Adipocyte (in vitro differentiated cells): Measurements from ENCODE around the gene CNTF.

ENCODE experiments used
- DNase-seq: peaks from one replicate; pipeline ENCODE4 v3.0.0-alpha.2; 2015; ENCODE audit warnings: low read depth
- H3K27me3 ChIP-seq: replicated peaks from 2 replicates; pipeline ENCODE4 v1.7.0; 2013; ENCODE audit warnings: mild to moderate bottlenecking, low read length, moderate library complexity; ENCODE audit not compliant: control insufficient read depth, insufficient read depth
- H3K36me3 ChIP-seq: 2 replicates; pipeline ENCODE4 v1.7.0; 2013; ENCODE audit warnings: low read length, mild to moderate bottlenecking, moderate library complexity; ENCODE audit not compliant: control insufficient read depth, insufficient read depth, severe bottlenecking
- H3K4me1 ChIP-seq: 2 replicates; pipeline ENCODE4 v1.7.0; 2013; ENCODE audit warnings: mild to moderate bottlenecking, low read length, moderate library complexity; ENCODE audit not compliant: control insufficient read depth, insufficient read depth
- H3K4me3 ChIP-seq: 2 replicates; pipeline ENCODE4 v1.7.0; 2013; ENCODE audit warnings: mild to moderate bottlenecking, low read length, moderate library complexity
- H3K9ac ChIP-seq: 2 replicates; pipeline ENCODE4 v1.7.0; 2013; ENCODE audit warnings: mild to moderate bottlenecking, low read length, moderate library complexity
- H3K9me3 ChIP-seq: 2 replicates; pipeline ENCODE4 v1.7.0; 2013; ENCODE audit warnings: mild to moderate bottlenecking, low read length, moderate library complexity; ENCODE audit not compliant: control insufficient read depth

The CNTF gene

GRCh38 chr11:58631378-58631777 is 8.9 kb downstream of the CNTF start:
- no peak for DNase-seq
- H3K36me3 ChIP-seq: no peaks in the 10 kb centered on the region
- H3K4me3 ChIP-seq: no peak overlapping the region
- peaks cover 29% of the 10 kb centered on the region for H3K4me1 ChIP-seq
- no peak overlapping the region for H3K9ac ChIP-seq
- H3K27me3 ChIP-seq: no peaks in the 10 kb centered on the region
- H3K9me3 ChIP-seq: no peaks in the 10 kb centered on the region

GRCh38 chr11:58632510-58632909 is 10.0 kb downstream of the CNTF start:
- DNase-seq: no peak
- Histone ChIP-seq H3K4me1 (peaks cover 20% of the 10 kb centered on the region), H3K27me3 (no peaks in the 10 kb centered on the region), H3K9ac (no peak overlapping the region), H3K4me3 (no peak overlapping the region), H3K9me3 (no peaks in the 10 kb centered on the region), H3K36me3 (no peaks in the 10 kb centered on the region)

GRCh38 chr11:58636587-58636986 is 14.1 kb downstream of the CNTF start:
- H3K9ac ChIP-seq: no peak overlapping the region
- H3K4me1 ChIP-seq: no peaks in the 10 kb centered on the region
- H3K36me3 ChIP-seq: no peaks in the 10 kb centered on the region
- no peak overlapping the region for H3K4me3 ChIP-seq
- no peaks in the 10 kb centered on the region for H3K27me3 ChIP-seq
- DNase-seq: no peak
- no peaks in the 10 kb centered on the region for H3K9me3 ChIP-seq

- Histone ChIP-seq H3K4me1 (no peaks in the 10 kb centered on the region), H3K27me3 (no peaks in the 10 kb centered on the region), H3K4me3 (no peak overlapping the region), H3K36me3 (no peaks in the 10 kb centered on the region), H3K9me3 (no peaks in the 10 kb centered on the region), H3K9ac (no peak overlapping the region)
- DNase-seq: no peak
These were observed 14.9 kb downstream of the CNTF start for GRCh38 chr11:58637371-58637770.

GRCh38 chr11:58639103-58639502 is 16.6 kb downstream of the CNTF start:
- Histone ChIP-seq H3K4me1 (no peaks in the 10 kb centered on the region), H3K4me3 (no peak overlapping the region), H3K9me3 (no peaks in the 10 kb centered on the region), H3K9ac (no peak overlapping the region), H3K27me3 (no peaks in the 10 kb centered on the region), H3K36me3 (no peaks in the 10 kb centered on the region)
- DNase-seq: no peak

- Histone ChIP-seq H3K4me3 (no peak overlapping the region), H3K4me1 (no peaks in the 10 kb centered on the region), H3K9me3 (no peaks in the 10 kb centered on the region), H3K9ac (no peak overlapping the region), H3K27me3 (no peaks in the 10 kb centered on the region), H3K36me3 (no peaks in the 10 kb centered on the region)
- no peak for DNase-seq
These were observed 17.2 kb downstream of the CNTF start for GRCh38 chr11:58639669-58640068.

GRCh38 chr11:58640386-58641023 is 18.0 kb downstream of the CNTF start:
- no peaks in the 10 kb centered on the region for H3K4me1 ChIP-seq
- no peaks in the 10 kb centered on the region for H3K27me3 ChIP-seq
- no peak for DNase-seq
- no peaks in the 10 kb centered on the region for H3K36me3 ChIP-seq
- H3K9ac ChIP-seq: no peak overlapping the region
- H3K9me3 ChIP-seq: no peaks in the 10 kb centered on the region
- no peak overlapping the region for H3K4me3 ChIP-seq

GRCh38 chr11:58641341-58641740 is 18.9 kb downstream of the CNTF start:
- Histone ChIP-seq H3K4me3 (no peak overlapping the region), H3K36me3 (no peaks in the 10 kb centered on the region), H3K9ac (no peak overlapping the region), H3K4me1 (no peaks in the 10 kb centered on the region), H3K9me3 (peaks cover 4% of the 10 kb centered on the region), H3K27me3 (no peaks in the 10 kb centered on the region)
- DNase-seq: no peak

- Histone ChIP-seq H3K4me3 (no peak overlapping the region), H3K4me1 (no peaks in the 10 kb centered on the region), H3K9ac (no peak overlapping the region), H3K9me3 (peaks cover 4% of the 10 kb centered on the region), H3K36me3 (no peaks in the 10 kb centered on the region), H3K27me3 (no peaks in the 10 kb centered on the region)
- no peak for DNase-seq
These were observed 19.5 kb downstream of the CNTF start for GRCh38 chr11:58641803-58642581.

GRCh38 chr11:58645854-58646253 is 23.4 kb downstream of the CNTF start:
- Histone ChIP-seq H3K9ac (no peak overlapping the region), H3K4me1 (no peaks in the 10 kb centered on the region), H3K27me3 (no peaks in the 10 kb centered on the region), H3K36me3 (no peaks in the 10 kb centered on the region), H3K4me3 (no peak overlapping the region), H3K9me3 (peaks cover 4% of the 10 kb centered on the region)
- DNase-seq: no peak

- H3K27me3 ChIP-seq: no peaks in the 10 kb centered on the region
- no peak overlapping the region for H3K9ac ChIP-seq
- H3K36me3 ChIP-seq: no peaks in the 10 kb centered on the region
- no peak overlapping the region for H3K4me3 ChIP-seq
- H3K4me1 ChIP-seq: no peaks in the 10 kb centered on the region
- DNase-seq: no peak
- peaks cover 4% of the 10 kb centered on the region for H3K9me3 ChIP-seq
These were observed 24.8 kb downstream of the CNTF start for GRCh38 chr11:58647141-58647699.
